Umbilical cord (tissue), 2 donors: ENCODE results near the gene PDE4D. TPM values are rescaled to one million over a fixed set of nuclear protein-coding genes. Genes with fewer than 3 reads are reported as not detected.
"Not testable (repeated sequence)": the region's sequence is repeated elsewhere in the genome, so short reads cannot be mapped to it uniquely, and the experiment has no call there.

Experiments
- DNase-seq: peaks from one replicate; pipeline ENCODE4 v3.0.0-alpha.2; 2015; ENCODE audit warnings: low spot score
- total RNA-seq: library from RNA; depleted of rRNA; stranded (reverse); fragments of >200 nt; gene quantifications from one replicate; pipeline ENCODE4 v1.2.3, GENCODE V29; 2014; ENCODE audit warnings: low replicate concordance; ENCODE audit not compliant: insufficient read depth

PDE4D gene
- total RNA-seq, 1 donor from 2014 or later = 283 TPM

GRCh38 chr5:59704936-59705335 is 188.6 kb downstream of the PDE4D start:
- DNase-seq = no peak

- DNase-seq = no peak
Measured at GRCh38 chr5:59703789-59704188, 189.7 kb downstream of the PDE4D start.

GRCh38 chr5:59698207-59699178 is 195.0 kb downstream of the PDE4D start:
- DNase-seq = no peak

GRCh38 chr5:59694411-59694810 is 199.1 kb downstream of the PDE4D start:
- DNase-seq = peak; percentile 75

GRCh38 chr5:59693492-59694309 is 199.8 kb downstream of the PDE4D start:
- DNase-seq = peak; percentile 90

- peak; percentile 25 for DNase-seq
Measured at GRCh38 chr5:59685793-59686192, 207.7 kb downstream of the PDE4D start.

GRCh38 chr5:59685191-59685530 is 208.4 kb downstream of the PDE4D start:
- DNase-seq = no peak

- no peak for DNase-seq
Measured at GRCh38 chr5:59684388-59685190, 208.9 kb downstream of the PDE4D start.

GRCh38 chr5:59683311-59683710 is 210.2 kb downstream of the PDE4D start:
- no peak for DNase-seq

- DNase-seq = peak; percentile 43
Measured at GRCh38 chr5:59682542-59682941, 211.0 kb downstream of the PDE4D start.

GRCh38 chr5:59678943-59679342 is 214.6 kb downstream of the PDE4D start:
- no peak for DNase-seq

- DNase-seq = no peak
Measured at GRCh38 chr5:59674763-59675162, 218.8 kb downstream of the PDE4D start.

GRCh38 chr5:59673438-59674058 is 220.0 kb downstream of the PDE4D start:
- DNase-seq = peak; percentile 69

- DNase-seq = no peak
Measured at GRCh38 chr5:59666440-59667068, 227.0 kb downstream of the PDE4D start.

GRCh38 chr5:59665832-59666203 is 227.7 kb downstream of the PDE4D start:
- DNase-seq = not testable (repeated sequence)

- no peak for DNase-seq
Measured at GRCh38 chr5:59665086-59665831, 228.3 kb downstream of the PDE4D start.

- peak; percentile 15 for DNase-seq
Measured at GRCh38 chr5:59661954-59662615, 231.4 kb downstream of the PDE4D start.

- DNase-seq = no peak
Measured at GRCh38 chr5:59661311-59661710, 232.2 kb downstream of the PDE4D start.

GRCh38 chr5:59660737-59661136 is 232.8 kb downstream of the PDE4D start:
- peak; percentile 18 for DNase-seq
